Endothelial cell of umbilical vein (primary cell): Measurements from ENCODE around the gene CHCHD3. TPM values are rescaled to one million over a fixed set of nuclear protein-coding genes. Genes with fewer than 3 reads are reported as not detected.

Experiments used
- BruUV-seq: library from RNA; stranded (reverse); fragments of 400-500 nt; replicated peaks from 2 replicates; lab custom pipeline; 2021; lab: Mats Ljungman, UMichigan
- CTCF ChIA-PET: fragments of 300-600, 350-600 bp; sonication (Branson Sonifier 250); formaldehyde crosslinking; loops from one replicate; lab custom pipeline; 2021; ENCODE audit warnings: antibody characterized with exemption, inconsistent platforms; lab: Charles Lee
- POLR2A ChIA-PET: fragments of 300-600, 350-600 bp; sonication (Branson Sonifier 250); formaldehyde crosslinking; loops from one replicate; lab custom pipeline; 2021; ENCODE audit warnings: antibody characterized with exemption, inconsistent platforms; lab: Charles Lee
- DNase-seq: peaks from one replicate; pipeline ENCODE4 v3.0.0-alpha.2; 2011; ENCODE audit warnings: low read depth, low spot score
- FAIRE-seq: peaks from 2 replicates; lab custom pipeline; 2011; peaks lifted over from hg19 to GRCh38; lab: Jason Lieb, UNC
- H2AFZ ChIP-seq: 2 replicates; pipeline ENCODE4 v1.6.0; 2012; ENCODE audit warnings: low read depth, low read length, control low read depth, inconsistent platforms
- H3K27ac ChIP-seq: 2 replicates; pipeline ENCODE4 v1.5.1; 2011; ENCODE audit warnings: low read depth, mild to moderate bottlenecking, control low read depth, low read length, moderate library complexity; ENCODE audit not compliant: insufficient read depth
- H3K27me3 ChIP-seq, 2 experiments: 2 replicates each; pipeline versions ENCODE4 v1.6.0 to v1.6.1; 2011; ENCODE audit warnings: low read length in 2 of 2, mixed read lengths in 1 of 2; ENCODE audit not compliant: control insufficient read depth in 2 of 2, insufficient read depth in 2 of 2
- H3K36me3 ChIP-seq, 2 experiments: 2 replicates in 1 of 2; 3 replicates in 1 of 2; pipeline ENCODE4 v1.5.1; 2011; ENCODE audit warnings: low read length in 2 of 2, mild to moderate bottlenecking in 1 of 2, moderate library complexity in 1 of 2; ENCODE audit not compliant: control insufficient read depth in 2 of 2, insufficient read depth in 2 of 2; ENCODE audit errors: extremely low read depth in 1 of 2
- H3K4me1 ChIP-seq: 3 replicates; pipeline ENCODE4 v1.5.1; 2011; ENCODE audit warnings: mild to moderate bottlenecking, low read length; ENCODE audit not compliant: control insufficient read depth, insufficient read depth; ENCODE audit errors: extremely low read depth
- H3K4me2 ChIP-seq: 2 replicates; pipeline ENCODE4 v1.6.1; 2011; ENCODE audit warnings: low read length, control low read depth, mixed read lengths; ENCODE audit not compliant: insufficient read depth
- H3K4me3 ChIP-seq, 3 experiments: fragments of 200-600 bp in 1 of 3; sonication (generic), shearing (Covaris generic) in 1 of 3; replicated peaks in 1 of 3; 2 replicates each; pipeline ENCODE4 v1.5.1; 2011 to 2016; ENCODE audit warnings: control low read depth in 3 of 3, low read length in 3 of 3, mild to moderate bottlenecking in 2 of 3, inconsistent platforms in 1 of 3, low read depth in 1 of 3, moderate library complexity in 1 of 3; ENCODE audit not compliant: insufficient read depth in 1 of 3
- H3K79me2 ChIP-seq: 2 replicates; pipeline ENCODE4 v1.6.0; 2012; ENCODE audit warnings: low read length, inconsistent platforms; ENCODE audit not compliant: control insufficient read depth, insufficient read depth
- H3K9ac ChIP-seq: replicated peaks from 2 replicates; pipeline ENCODE3; 2011; ENCODE audit warnings: low read length, control low read depth; ENCODE audit not compliant: insufficient read depth; ENCODE audit errors: extremely low read depth
- H3K9me1 ChIP-seq: replicated peaks from 3 replicates; pipeline ENCODE4 v1.6.0; 2011; ENCODE audit warnings: mild to moderate bottlenecking, low read length; ENCODE audit not compliant: control insufficient read depth, insufficient read depth; ENCODE audit errors: extremely low read depth
- H3K9me3 ChIP-seq: replicated peaks from 2 replicates; pipeline ENCODE4 v1.5.1; 2012; ENCODE audit warnings: low read length, inconsistent platforms; ENCODE audit not compliant: control insufficient read depth, insufficient read depth
- H4K20me1 ChIP-seq: replicated peaks from 2 replicates; pipeline ENCODE3; 2011; ENCODE audit warnings: mild to moderate bottlenecking, low read length; ENCODE audit not compliant: control insufficient read depth, insufficient read depth; ENCODE audit errors: extremely low read depth
- MYC ChIP-seq: IDR thresholded peaks from one replicate; pipeline ENCODE4 v1.6.1; 2011; ENCODE audit warnings: mild to moderate bottlenecking, low read depth, low read length
- POLR2A ChIP-seq: IDR thresholded peaks from 2 replicates; pipeline ENCODE4 v1.6.1; 2012; ENCODE audit warnings: low read depth, mild to moderate bottlenecking, control low read depth, low read length
- dilution Hi-C: fragments of 300-500 bp; cut with MboI; formaldehyde crosslinking; loops from one replicate; pipeline ENCODE4 v1.15.0; 2019; ENCODE audit warnings: low sequenced_read_pairs; ENCODE audit not compliant: extremely low pct_ligation_motif_present
- intact Hi-C: fragments of 100-400 bp; cut with micrococcal nuclease; formaldehyde crosslinking; loops from one replicate; pipeline ENCODE4 v1.10.0; 2022
- polyA plus RNA-seq, 4 experiments: library from polyadenylated mRNA; depleted of rRNA in 3 of 4; stranded (reverse) in 3 of 4; unstranded in 1 of 4; fragments of >200 nt; gene quantifications; 2 replicates each; pipeline versions ENCODE4 v1.2.1 to v1.2.3, GENCODE V29; 2011 to 2012; ENCODE audit warnings: missing spikeins in 1 of 4
- total RNA-seq: library from RNA; stranded (reverse); gene quantifications from 2 replicates; pipeline ENCODE4 v1.2.3, GENCODE V29; 2021
- TF ChIP-seq, protein P1 (sequence below), 2 donors: IDR thresholded peaks; 1 replicate in 1 of 2; 2 replicates in 1 of 2; pipeline ENCODE4 v1.5.1; 2011; ENCODE audit warnings: low read length in 2 of 2, mild to moderate bottlenecking in 2 of 2, moderate library complexity in 2 of 2, control low read depth in 1 of 2, inconsistent platforms in 1 of 2, low read depth in 1 of 2; ENCODE audit not compliant: insufficient read depth in 1 of 2; ENCODE audit errors: extremely low read depth in 1 of 2

The CHCHD3 gene
- total and polyA plus RNA-seq, 2 donors (not counting 3 experiments of a cell fraction or from before 2014, with no cell fraction given): 22.0 to 63.7 TPM

DNA sequence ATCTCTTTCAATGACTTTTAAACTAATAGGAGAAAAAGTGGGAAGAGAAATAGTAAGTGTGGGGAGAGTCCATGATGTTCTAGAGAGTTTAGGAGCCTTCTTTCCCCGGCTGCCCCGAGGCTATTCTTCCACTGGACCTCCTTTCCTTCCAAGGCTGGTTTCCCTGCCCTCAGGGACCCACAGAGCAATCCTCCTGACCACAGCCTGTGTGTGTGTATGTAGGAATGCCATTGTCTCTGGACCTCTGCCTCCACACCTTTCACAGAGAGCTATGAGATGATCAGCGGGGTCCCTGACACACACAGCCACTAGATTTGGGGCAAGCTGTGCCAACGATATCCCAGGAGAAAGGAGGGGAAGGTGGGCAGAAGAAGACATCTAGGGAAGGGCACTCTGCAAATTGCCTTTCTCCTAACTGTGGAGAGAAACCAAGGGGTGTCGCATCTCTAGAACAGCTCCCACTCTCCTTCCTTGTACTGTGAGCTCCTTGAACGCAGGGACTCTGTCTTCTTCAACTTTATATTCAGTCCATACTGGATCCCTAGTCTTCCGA, 13.3 kb upstream of the CHCHD3 start:
- Histone ChIP-seq H3K27ac (no peak overlapping the region), H3K79me2 (no peaks in the 10 kb centered on the region), H3K4me2 (no peak overlapping the region), H4K20me1 (no peaks in the 10 kb centered on the region), H3K27me3 (peaks cover 4 to 5% of the 10 kb centered on the region in 2 experiments), H3K4me1 (no peaks in the 10 kb centered on the region), H3K9me3 (no peaks in the 10 kb centered on the region), H3K4me3 (no peak overlapping the region), H3K9ac (no peak overlapping the region), H2AFZ (no peak overlapping the region), H3K36me3 (no peaks in the 10 kb centered on the region), H3K9me1 (no peaks in the 10 kb centered on the region)
- BruUV-seq: no TSS peak
- ChIA-PET POLR2A (no interaction called here), CTCF (no interaction called here)
- dilution Hi-C loops (no loop called here), intact Hi-C loops (no loop called here)
- no peak for DNase-seq
- FAIRE-seq: no peak
- TF ChIP-seq, protein P1, sequence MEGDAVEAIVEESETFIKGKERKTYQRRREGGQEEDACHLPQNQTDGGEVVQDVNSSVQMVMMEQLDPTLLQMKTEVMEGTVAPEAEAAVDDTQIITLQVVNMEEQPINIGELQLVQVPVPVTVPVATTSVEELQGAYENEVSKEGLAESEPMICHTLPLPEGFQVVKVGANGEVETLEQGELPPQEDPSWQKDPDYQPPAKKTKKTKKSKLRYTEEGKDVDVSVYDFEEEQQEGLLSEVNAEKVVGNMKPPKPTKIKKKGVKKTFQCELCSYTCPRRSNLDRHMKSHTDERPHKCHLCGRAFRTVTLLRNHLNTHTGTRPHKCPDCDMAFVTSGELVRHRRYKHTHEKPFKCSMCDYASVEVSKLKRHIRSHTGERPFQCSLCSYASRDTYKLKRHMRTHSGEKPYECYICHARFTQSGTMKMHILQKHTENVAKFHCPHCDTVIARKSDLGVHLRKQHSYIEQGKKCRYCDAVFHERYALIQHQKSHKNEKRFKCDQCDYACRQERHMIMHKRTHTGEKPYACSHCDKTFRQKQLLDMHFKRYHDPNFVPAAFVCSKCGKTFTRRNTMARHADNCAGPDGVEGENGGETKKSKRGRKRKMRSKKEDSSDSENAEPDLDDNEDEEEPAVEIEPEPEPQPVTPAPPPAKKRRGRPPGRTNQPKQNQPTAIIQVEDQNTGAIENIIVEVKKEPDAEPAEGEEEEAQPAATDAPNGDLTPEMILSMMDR (IDR thresholded peaks at IDR 0.05; ENCODE audit: extremely low read depth in 1 of 2, insufficient read depth in 1 of 2, low read depth in 1 of 2, low read length in 2 of 2): no peak
- TF ChIP-seq POLR2A (no peak), MYC (no peak)

DNA sequence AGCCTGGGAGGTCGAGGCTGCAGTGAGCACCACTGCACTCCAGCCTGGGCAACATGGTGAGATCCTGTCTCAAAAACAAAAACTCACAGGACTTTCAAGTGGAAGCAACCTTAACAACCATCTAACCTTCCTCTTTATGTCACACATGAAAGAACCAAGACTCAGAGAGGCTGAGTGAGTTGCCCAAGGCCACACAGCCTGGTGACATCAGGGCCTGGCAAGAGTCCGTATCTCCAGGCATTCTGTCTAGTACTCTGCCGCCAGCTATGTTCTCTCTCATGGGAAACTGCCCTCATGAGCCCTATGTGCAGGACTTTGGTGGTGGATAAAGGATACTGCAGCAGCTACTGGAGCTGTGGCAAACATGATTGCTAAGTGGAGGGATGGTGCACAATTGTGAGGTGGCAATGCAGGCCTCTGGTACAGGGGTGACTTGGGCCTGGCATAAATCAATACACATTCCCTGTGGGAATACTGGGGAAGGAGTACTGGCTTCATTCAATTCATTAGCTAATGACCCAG, 10.1 kb upstream of the CHCHD3 start:
- TF ChIP-seq, protein P1 (IDR thresholded peaks at IDR 0.05; ENCODE audit: extremely low read depth in 1 of 2, insufficient read depth in 1 of 2, low read depth in 1 of 2, low read length in 2 of 2): no peak
- intact Hi-C loops (no loop called here), dilution Hi-C loops (no loop called here)
- Histone ChIP-seq H2AFZ (no peak overlapping the region), H3K9ac (no peak overlapping the region), H3K4me1 (no peaks in the 10 kb centered on the region), H3K36me3 (no peaks in the 10 kb centered on the region), H3K4me2 (no peak overlapping the region), H3K9me1 (no peaks in the 10 kb centered on the region), H3K27me3 (peaks cover 6% of the 10 kb centered on the region in 2 experiments), H3K79me2 (no peaks in the 10 kb centered on the region), H3K27ac (no peak overlapping the region), H3K4me3 (no peak overlapping the region), H4K20me1 (no peaks in the 10 kb centered on the region), H3K9me3 (no peaks in the 10 kb centered on the region)
- no TSS peak for BruUV-seq
- ChIA-PET POLR2A (no interaction called here), CTCF (interaction anchor here (0.6 to 1.3 kb wide), 2 partner anchors 34 to 1400 kb away, joined by 3 read pairs; no protein-coding TSS in a partner anchor)
- DNase-seq: no peak
- no peak for FAIRE-seq
